ENCODE results near the gene LCE3A.

- no peak for TF ChIP-seq CTCF (conservative IDR thresholded peaks at IDR 0.05; ENCODE audit: low read depth in 2 of 2)
- no peak for TF ChIP-seq EZH2 (IDR thresholded peaks at IDR 0.05; ENCODE audit: low read depth, unreplicated experiment)
Measured at GRCh38 chr1:152577168-152577567, 45.7 kb downstream of the LCE3A start.
